ENCODE results near the gene DERL3. TPM values are rescaled to one million over a fixed set of nuclear protein-coding genes. Genes with fewer than 3 reads are reported as not detected.

Gene DERL3
- total and polyA plus RNA-seq, 2 of the 13 experiments (the other 11 are each of a cell fraction or from before 2014, with no cell fraction given), result not detected

DNA sequence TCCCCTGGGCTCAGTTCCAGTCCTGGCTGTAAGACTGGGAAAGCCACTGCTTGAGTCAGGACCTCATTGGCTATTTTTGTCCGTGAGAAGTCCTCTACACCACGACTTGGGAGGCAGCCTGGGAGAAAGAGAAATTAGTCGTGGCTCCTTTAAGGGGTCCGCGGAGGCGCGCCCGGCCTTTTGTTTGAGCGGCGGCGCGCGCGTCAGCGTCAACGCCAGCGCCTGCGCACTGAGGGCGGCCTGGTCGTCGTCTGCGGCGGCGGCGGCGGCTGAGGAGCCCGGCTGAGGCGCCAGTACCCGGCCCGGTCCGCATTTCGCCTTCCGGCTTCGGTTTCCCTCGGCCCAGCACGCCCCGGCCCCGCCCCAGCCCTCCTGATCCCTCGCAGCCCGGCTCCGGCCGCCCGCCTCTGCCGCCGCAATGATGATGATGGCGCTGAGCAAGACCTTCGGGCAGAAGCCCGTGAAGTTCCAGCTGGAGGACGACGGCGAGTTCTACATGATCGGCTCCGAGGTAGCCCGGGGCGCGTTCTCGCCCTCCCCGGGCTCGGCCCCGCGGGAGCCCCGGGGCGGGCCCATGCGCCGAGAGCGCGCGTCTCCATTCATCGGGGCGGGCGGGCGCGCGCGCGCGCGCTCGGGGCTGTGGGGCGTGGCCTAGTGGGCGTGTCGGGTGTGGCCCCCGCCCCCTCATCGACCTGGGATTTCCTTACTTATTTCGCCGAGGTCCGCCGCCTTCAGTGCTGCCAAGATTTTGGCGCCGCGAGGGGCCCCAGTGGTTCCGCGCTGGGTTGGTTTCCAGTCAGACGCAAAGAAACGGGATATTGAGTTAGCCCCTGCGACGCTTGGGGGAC, 51.8 kb downstream of the DERL3 start, which contains the start of gene SMARCB1 (continued):
- no peak for TF ChIP-seq SNAPC4 (CRISPR knock-in tag; IDR thresholded peaks at IDR 0.05)
- TF ChIP-seq ZNF350 (CRISPR knock-in tag; IDR thresholded peaks at IDR 0.05; ENCODE audit: borderline replicate concordance, low read depth), result no peak
- TF ChIP-seq NCOR1 (IDR thresholded peaks at IDR 0.05; ENCODE audit: borderline replicate concordance, low read length), result peak; percentile 22; the same call in 1 of the 2 replicates
- no peak for TF ChIP-seq RFX3 (CRISPR knock-in tag; IDR thresholded peaks at IDR 0.05)
- no peak for TF ChIP-seq CEBPB (IDR thresholded peaks at IDR 0.05; ENCODE audit: borderline replicate concordance, low read depth, low read length)
- TF ChIP-seq ELF4 (CRISPR knock-in tag; IDR thresholded peaks at IDR 0.05; ENCODE audit: borderline replicate concordance), result no peak
- TF ChIP-seq SMAD9 (CRISPR knock-in tag; IDR thresholded peaks at IDR 0.05), result no peak
- no peak for TF ChIP-seq RBM22 (optimal IDR thresholded peaks at IDR 0.05; ENCODE audit: low read length)
- no peak; the same call in 1 of the 2 replicates for TF ChIP-seq ZNF792 (CRISPR knock-in tag; IDR thresholded peaks at IDR 0.05)
- TF ChIP-seq, protein P1, sequence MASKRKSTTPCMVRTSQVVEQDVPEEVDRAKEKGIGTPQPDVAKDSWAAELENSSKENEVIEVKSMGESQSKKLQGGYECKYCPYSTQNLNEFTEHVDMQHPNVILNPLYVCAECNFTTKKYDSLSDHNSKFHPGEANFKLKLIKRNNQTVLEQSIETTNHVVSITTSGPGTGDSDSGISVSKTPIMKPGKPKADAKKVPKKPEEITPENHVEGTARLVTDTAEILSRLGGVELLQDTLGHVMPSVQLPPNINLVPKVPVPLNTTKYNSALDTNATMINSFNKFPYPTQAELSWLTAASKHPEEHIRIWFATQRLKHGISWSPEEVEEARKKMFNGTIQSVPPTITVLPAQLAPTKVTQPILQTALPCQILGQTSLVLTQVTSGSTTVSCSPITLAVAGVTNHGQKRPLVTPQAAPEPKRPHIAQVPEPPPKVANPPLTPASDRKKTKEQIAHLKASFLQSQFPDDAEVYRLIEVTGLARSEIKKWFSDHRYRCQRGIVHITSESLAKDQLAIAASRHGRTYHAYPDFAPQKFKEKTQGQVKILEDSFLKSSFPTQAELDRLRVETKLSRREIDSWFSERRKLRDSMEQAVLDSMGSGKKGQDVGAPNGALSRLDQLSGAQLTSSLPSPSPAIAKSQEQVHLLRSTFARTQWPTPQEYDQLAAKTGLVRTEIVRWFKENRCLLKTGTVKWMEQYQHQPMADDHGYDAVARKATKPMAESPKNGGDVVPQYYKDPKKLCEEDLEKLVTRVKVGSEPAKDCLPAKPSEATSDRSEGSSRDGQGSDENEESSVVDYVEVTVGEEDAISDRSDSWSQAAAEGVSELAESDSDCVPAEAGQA (IDR thresholded peaks at IDR 0.05; ENCODE audit: low read depth), result no peak
- TF ChIP-seq, protein P1 (CRISPR knock-in tag; IDR thresholded peaks at IDR 0.05; ENCODE audit: borderline replicate concordance), result no peak
- no peak for TF ChIP-seq CBX1 (IDR thresholded peaks at IDR 0.05; ENCODE audit: low read depth)
- TF ChIP-seq, protein P2, sequence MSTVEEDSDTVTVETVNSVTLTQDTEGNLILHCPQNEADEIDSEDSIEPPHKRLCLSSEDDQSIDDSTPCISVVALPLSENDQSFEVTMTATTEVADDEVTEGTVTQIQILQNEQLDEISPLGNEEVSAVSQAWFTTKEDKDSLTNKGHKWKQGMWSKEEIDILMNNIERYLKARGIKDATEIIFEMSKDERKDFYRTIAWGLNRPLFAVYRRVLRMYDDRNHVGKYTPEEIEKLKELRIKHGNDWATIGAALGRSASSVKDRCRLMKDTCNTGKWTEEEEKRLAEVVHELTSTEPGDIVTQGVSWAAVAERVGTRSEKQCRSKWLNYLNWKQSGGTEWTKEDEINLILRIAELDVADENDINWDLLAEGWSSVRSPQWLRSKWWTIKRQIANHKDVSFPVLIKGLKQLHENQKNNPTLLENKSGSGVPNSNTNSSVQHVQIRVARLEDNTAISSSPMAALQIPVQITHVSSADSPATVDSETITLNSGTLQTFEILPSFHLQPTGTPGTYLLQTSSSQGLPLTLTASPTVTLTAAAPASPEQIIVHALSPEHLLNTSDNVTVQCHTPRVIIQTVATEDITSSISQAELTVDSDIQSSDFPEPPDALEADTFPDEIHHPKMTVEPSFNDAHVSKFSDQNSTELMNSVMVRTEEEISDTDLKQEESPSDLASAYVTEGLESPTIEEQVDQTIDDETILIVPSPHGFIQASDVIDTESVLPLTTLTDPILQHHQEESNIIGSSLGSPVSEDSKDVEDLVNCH (CRISPR knock-in tag; IDR thresholded peaks at IDR 0.05), result no peak
- 0 out of 2 replicates have a peak, but pooled peaks have one; percentile 9 for TF ChIP-seq E2F1 (CRISPR knock-in tag; IDR thresholded peaks at IDR 0.05)
